ENCODE results near the gene XRCC4.
A peak's percentile ranks its signal among the peaks of the same experiment; 100 is the strongest.
"Not testable (repeated sequence)": the region's sequence is repeated elsewhere in the genome, so short reads cannot be mapped to it uniquely, and the experiment has no call there.

The XRCC4 gene

DNA sequence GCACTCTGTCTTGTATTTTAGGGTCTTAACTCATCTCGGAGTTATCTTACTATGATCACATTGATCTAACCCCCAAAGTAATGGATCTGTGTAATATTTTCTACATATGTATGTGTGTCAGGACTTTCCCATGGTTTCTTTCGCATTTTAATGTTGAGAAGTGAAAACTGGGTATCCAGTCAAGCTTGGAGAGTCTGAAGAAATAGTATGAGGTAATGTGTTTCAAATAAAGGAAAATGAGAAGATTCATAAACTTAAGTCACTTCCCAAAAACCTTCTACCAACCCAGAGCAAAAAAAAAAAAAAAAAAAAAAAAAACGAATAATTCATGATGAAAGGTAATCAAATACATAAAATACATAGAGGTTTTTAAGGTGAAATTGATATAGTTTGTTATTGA, 206.4 kb downstream of the XRCC4 start:
- DNase-seq = peak; percentile 19

DNA sequence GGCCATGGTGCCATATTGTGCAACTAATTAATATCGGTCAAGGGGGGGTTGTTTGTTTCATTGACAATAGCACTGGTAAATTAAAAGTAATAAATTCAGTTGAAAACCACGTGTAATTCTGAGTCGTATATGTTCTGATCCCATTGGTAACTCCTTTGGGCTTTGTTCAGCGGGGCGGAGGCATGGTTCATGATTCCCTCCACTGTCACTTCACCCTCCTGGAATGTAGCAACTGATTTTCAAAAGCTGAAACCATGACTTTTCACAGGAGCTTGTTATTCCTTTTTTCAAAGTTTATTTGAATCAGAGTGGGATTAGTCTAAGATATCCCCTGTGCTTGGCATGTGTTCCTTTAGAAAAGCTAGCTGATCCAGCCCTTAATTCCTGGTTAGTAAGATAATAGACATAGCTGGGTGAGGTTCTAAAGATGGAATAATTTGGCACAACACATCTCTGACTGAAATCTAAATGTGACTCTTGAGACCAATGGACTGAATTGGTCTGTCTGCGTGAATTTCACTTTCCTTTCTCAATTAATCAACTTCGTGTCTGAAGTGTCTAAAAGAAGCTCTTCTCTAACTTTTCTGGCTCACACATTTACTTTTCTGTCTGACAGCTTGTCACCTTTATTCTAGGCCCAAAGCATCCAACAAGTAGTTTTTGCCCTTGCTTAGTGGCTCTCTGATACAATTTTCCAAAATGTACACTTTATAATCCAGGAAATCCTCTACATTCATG, 208.5 kb downstream of the XRCC4 start:
- no peak for DNase-seq

DNA sequence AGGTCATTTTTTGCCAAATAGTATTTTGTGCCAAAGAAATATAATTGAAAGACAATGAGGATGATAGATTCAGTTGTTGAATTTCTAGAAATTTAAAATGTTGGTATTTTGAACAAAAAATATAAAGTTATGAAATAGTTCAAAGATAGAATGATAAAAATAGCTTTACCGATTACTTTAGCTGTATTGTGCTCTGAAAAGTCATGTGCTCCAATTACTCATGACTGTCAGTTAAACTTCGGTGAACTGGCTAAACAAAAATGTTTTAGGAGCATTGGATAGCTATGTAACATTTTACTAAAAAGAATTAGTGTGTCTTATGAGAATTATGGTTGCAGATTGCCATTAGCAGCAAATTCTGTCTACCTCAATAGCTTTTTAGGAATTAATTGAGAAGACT, 216.9 kb downstream of the XRCC4 start:
- DNase-seq = peak; percentile 36

DNA sequence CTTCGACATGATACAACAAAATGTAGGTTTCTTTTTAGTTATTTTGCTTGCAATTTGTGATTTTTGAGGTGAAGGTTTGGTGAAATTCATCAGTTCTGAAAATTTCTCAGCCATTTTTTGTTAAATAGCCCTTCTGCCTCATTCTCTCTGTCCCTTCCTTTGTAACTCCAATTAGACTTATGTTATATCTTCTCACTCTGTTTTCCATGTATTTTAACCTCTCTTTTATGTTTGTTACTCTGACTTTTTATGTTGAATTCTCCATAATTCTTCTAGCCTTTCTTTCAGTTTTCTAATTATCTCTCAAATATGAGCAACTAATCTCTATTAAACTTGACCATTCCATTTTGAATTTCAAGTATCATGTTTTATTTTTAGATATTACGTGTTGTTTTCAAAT, 222.0 kb downstream of the XRCC4 start:
- DNase-seq = no peak

DNA sequence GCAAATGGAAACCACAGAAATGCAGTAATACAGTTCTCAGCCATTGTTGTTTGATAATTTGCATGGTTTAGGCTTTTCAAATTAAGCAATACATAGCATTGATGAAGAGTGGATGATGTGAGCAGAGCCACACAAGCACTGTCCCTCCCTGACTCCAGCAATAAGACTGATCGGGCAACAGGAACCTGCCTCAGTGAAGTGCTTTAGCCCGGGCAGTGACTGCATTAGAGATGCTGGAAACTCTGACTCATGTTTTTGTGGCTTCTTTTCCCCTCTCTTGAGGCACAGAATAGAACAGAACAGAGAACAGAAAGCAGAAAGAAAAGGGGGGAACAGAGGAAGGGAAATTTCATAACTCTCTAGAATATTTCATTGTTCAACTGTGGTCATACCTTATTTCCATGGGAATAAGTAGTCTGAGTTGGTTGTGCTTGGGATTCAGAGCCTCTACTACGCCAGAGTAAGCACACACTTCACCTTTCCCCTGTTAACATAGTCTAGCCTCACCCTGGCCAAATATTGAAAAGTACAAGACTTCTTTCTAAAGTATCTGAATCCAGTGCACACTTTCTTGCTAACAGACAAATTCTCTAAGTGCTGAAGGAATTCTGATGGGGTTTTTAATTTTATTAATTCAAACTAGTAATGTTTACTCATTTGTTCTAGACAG, 229.4 kb downstream of the XRCC4 start:
- peak; percentile 99 for DNase-seq

DNA sequence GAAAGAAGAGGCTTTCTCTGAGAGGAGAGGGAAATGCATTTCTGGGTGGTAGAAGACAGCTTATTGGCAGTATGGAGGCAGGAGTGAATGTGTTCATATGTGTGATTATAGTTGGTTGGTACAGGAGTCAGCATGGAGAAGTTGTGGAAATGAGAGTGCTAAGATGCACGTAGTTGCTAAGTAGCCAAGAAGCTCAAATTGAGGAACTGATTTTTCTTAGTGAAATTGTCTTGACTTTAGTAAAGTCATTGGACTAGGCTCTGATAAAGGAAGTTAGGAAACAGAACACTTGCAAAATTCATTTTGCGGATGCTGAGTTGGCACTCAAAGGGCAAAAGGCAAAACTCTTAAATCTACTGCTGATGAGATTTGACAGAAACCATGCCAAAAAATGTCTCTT, 235.3 kb downstream of the XRCC4 start:
- DNase-seq = peak; percentile 99

DNA sequence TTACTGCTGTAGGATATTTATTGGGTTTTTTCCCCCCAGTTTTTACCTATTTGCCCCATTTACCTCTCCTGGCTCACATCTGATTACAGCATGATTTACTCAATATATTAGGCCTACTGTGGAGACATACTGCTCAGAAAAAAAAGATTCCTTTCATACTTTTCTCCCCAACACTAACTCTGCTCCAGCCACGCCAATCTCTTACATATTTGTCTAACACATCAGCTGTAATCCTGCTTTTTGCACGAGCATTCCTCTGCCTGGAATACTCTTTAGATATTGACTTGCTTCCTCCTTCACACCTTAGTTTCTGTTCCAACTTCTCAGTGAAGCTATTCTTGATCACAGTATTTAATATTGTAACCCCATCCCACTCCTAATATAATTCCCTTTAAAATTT, 236.1 kb downstream of the XRCC4 start:
- no peak for DNase-seq

DNA sequence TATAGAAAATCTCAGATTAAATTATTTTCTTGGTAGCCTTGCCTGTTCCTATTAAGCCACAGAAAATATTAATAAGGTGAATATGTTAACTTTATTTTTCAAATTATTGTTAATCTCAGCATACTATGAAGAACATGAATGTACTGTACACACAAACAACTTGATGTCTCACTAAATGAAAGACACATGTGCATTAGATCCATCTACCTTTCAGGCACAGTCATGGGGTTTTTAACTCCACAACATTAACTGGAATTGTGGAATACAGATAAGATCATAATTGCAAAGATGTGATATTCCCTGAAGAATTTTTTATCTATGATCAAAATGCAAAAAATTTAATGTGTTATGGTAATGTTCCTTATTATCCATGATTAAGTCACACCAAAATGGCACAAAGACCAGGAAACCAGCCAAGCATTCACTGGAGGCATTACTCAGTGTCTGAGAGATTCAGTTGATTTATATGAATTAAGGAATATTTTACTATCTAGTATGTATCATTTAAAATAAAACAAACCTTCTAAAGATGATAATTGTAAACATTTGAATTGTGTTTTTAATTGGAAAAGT, 244.2 kb downstream of the XRCC4 start:
- no peak for DNase-seq

DNA sequence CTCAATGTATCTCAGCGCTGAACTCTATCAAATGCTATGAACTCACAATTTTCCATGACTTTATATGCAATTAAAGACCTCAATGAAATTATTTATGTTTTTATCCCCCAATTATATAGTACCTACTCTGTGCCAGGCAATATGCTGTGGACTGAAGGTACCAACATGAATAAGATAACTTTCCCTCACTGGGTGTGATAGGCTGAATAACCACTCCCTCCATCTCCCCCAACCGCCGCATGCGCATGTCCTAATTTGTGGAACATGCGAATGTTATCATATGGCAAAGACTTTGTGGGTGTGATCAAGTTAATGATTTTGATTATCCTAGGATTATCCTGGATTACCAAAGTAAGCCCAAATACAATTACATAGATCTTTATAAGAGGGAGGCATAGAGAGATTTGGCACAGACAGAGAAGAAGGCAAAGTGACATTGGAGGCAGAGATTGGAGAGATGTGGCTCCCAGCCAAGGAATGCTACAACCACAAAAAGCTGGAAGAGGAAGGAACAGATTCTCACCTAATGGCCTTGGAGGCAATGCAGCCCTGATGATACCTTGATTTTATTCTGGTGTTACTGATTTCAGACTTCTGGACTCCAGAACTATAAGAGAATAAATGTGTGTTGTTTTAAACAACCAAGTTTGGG, 245.1 kb downstream of the XRCC4 start:
- no peak for DNase-seq

DNA sequence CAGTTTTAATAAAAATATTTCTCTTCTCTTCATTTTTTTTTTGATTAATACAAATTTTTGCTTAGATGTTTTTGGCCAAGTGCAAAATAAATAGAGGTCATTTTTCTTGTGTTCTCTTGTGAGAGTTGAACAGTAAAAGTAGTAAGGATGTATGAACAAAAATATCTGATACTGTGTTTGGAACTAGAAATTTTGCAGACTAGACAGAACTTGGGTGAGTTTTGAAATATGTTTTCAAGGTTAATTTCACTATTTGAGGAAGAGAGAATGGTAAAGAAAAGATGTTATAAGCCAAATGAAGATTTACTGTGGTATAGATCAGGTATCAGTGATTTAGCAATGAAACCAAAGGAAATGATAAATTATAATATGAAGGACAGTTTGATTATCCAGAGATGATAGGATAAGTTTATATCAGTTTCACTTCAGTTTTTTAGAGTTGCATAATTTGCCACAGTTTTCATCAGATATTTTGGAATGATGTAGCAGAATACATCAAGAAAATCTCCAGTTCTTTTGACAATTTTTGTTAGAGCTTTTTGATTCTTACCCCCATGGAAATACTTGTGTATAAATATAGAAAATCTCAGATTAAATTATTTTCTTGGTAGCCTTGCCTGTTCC, 246.3 kb downstream of the XRCC4 start:
- peak; percentile 82 for DNase-seq

DNA sequence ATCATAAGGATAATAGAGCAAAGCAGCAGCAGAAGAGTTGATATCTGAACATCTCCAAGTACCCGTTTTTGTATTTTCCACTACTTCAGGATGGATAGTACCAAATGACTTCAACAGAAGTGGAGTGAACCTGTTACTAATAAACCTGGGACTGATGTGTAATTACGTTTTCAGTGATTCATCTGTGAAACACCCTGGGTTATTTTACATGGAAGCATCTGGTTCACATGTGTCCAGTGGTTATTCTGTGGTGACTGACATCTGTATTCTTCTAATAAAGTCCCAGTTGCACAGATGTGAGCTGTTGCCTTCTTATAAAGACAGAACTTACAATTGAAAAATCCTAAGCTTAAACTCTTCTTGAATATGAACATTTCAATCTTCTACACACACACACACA, 254.5 kb downstream of the XRCC4 start:
- no peak for DNase-seq

DNA sequence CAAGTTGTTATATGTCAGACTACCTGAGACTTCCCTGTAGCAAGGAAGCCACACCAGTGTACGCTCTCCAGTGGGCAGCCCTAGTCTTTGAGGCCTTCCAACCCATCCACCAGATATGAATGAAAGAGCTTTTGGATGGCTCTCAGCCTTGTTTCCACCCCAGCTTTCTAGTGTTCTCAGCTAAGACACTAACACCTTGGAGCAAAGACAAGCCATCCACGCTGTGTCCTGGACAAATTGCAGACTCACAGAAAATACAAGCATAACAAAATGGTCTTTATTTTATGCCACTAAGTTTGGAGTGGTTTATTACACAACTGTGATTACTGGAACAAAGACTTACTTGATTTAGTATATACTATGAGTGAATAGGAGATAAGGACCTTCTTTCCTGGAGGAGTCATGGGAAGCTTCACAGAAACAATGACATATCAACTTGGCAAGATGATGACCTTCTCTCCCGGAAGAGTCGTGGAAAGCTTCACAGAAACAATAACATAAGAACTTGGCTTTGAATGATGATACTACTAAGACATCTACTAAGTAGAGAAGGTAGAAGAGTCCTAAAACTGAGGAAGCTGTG, 260.2 kb downstream of the XRCC4 start:
- DNase-seq = no peak

DNA sequence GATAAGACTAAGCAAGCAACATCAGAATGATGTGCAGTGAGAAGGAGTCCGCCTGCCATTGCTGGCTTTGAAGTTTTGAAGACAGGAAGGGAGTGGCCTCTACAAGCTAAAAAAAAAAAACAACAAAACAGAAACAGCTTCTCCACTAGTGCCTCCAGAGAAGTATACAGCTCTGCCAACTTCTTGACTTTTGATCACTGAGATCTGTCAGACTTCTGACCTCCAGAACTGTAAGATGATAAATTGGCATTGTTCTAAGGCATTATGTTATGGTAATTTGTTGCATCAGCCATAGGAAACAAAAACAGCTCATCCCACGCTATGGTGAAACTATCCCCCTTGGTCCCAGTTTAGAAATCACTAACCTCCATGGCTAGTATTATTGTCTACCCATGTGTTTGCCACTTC, 263.2 kb downstream of the XRCC4 start:
- peak; percentile 8 for DNase-seq

DNA sequence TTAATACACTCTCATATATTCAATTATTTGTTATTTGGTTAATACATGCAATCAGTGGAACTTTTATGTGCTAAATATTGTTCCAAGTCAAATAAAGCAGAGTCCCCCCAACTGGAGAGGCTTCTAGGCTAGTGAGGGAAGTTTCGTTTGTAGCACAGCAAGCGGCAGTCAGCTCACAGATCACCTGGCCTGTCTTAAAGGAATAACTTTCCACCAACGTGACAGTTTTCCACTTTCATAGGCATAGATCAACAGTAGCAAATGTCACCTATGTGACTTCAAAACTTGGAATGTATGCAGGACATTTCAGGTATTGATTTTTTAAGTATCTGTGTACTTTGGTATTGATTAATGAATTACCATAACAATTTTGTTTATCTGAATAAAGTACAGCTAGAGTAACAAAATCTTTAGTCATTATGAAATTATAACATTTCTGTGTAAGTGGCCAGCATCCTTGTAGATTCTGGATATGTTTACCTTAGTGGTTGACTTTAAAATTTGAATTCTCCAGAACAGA, 264.5 kb downstream of the XRCC4 start:
- DNase-seq = no peak

DNA sequence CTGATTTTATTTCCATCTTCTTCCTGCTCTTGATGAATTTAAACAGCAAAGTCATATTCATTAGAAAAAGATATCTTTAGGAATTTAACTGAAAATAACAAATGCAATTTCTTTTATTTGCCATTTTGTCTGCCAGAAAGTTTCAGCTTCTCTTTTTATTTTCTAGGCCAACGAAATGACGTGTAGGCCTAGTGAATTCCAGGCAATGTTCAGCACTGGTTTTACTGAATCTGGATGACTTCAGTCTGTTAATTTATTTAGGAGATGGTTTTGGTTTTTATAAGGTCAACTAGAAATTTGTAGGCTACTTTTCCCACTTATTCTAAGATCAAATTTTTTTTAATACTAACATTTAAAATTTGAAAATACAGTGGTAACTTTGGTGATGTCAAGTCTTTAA, 265.1 kb downstream of the XRCC4 start:
- DNase-seq = no peak

DNA sequence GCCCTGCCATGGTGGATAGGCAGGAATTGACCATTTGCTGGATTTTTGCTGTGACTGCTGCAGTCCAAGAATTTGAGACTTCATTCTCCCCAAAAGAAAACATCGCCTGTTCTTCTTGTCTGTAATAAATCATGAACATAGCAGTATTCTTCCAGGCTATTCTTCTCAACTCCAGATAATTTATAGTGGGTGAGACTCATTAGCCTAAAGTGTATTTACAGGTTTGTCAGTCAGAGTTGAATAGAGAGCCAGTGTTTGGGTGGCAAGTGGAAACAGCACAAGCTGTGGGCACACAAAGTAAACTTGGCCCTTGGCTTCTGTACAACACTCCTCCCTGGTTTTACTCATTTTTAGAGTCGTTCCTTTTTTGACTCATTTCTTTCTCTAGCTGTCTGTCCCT, 266.0 kb downstream of the XRCC4 start:
- DNase-seq = no peak

DNA sequence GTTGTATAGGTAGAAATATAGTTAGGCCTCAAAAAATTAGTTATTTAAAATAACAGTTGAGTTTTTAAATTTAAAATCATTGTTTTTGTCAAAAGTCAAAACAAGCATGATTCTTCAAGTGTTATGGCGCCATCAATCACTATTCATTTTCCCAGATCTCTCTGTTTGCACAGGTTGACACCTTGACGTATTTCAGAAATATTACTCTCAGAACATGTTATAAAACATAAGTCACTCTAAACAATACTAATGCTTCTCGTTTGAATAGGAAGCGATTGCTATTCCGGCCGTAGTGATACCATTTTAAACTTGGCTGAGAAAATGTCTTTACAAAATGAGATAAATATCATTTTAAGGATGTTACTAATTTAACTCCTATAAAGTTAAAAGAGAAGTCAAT, 268.1 kb downstream of the XRCC4 start:
- no peak for DNase-seq

DNA sequence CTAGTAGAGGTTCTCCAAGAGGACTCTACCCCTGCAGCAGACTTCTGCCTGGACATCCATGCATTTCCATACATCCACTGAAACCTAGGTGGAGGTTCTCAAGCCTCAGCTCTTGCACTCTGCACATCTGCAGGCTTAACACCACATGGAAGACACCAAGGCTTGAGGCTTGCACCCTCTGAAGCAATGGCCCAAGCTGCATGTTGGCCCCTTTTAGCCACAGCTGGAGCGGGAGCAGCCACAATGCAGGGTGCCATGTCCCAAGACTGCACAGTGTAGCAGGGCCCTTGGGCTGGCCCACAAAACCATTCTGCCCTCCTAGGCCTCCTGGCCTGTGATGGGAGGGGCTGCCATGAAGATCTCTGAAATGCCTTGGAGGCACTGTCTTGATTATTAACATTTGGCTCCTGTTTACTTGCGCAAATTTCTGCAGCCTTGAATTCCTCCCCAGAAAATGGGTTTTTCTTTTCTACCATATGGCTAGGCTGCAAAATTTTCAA, 271.0 kb downstream of the XRCC4 start:
- no peak for DNase-seq

DNA sequence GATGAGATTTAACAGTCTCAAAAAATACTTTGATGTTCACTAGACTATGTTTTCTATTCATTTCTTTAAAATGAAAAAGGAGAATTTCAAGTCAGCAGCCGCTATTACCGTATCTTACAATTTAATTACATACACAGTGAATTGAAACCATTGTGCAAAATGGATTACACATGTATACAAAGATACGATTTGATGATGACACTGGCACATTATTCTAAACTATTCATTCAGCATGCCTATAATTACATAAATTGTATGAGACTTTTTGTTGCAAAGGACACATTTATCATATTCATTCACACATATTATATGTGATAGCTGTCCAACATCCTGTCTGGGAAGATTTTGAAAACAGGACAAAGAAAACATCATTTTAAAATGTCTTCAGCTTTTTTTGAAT, 275.9 kb downstream of the XRCC4 start:
- DNase-seq = no peak

DNA sequence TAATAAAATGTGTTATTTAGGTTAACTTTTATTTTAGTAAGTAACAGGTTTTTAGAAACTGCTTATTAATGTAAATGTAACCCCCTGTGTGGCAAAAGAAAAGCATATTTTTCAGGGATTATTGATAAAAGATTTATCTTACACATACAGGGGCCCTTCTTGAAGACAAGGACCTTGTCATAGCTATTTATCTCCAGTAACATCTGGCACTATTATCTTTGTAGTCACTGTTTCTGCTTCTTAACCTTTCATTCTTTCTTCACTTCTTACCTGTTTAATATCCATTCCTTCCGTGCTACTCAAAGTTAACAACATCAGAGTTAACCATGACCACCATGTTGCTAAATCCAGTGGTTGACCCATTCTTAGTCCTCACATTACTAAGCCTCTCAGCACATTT, 276.4 kb downstream of the XRCC4 start:
- DNase-seq = no peak

DNA sequence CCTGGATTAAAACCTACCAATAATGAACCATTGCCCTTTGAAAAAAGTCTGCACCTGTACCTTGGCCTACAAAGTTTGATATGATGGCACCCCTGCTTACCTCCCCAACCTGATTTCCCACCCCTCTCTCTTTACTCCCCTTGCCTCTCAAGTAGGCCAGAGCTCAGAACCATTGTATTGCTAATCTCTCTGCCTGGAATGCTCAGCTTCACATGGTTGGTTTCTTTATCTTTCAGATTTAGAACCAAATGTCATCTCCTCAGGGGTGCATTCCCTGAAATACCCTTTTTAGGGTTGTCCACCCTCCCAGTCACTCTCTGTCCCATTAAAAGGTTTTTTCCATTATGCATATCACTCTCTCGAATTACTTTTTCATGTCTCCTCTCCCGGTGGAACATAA, 277.6 kb downstream of the XRCC4 start:
- no peak for DNase-seq

DNA sequence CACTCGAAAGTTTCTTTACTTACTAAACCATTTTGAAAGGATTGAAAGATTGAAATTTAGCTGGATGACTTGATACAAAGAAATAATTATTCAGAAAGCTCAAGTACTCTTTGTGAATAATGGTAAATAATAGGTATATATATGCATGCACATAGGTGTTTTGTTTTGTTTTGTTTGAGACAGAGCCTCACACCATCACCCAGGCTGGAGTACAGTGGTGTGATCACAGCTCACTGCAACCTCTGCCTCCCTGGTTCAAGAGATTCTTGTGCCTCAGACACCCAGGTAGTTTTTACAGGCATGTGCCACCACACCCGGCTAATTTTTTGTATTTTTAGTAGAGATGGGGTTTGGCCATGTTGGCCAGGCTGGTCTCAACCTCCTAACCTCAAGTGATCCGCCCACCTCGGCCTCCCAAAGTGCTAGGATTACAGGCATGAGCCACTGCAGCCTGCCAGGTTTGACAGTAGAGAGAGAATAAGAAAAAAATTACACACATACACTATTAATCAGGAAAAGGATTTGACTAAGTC, 278.2 kb downstream of the XRCC4 start:
- DNase-seq = not testable (repeated sequence)
